ENCODE data around the gene GPR33. TPM values are rescaled to one million over a fixed set of nuclear protein-coding genes. Genes with fewer than 3 reads are reported as not detected.

The GPR33 gene
- total and polyA plus RNA-seq, 2 of the 8 experiments (the other 6 are each of a cell fraction or from before 2014, with no cell fraction given): not detected

DNA sequence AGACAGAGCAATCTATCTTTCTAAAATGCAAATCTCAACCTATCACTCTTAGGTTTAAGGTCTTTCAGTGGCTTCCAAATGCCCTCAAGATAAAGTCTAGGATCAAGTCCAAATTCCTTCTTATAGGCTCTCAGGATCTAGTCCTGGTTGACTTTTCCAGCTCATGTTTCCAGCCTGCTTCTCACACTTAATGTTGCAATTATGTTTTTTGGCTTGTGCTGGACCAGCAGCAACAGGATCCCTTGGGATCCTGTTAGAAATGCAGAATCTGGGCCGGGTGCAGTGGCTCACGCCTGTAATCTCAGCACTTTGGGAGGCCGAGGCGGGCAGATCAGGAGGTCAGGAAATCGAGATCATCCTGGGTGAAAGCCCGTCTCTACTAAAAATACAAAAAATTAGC is 10.6 kb downstream of the GPR33 start:
- Histone ChIP-seq H3K56ac (replicated peaks; ENCODE audit: insufficient read length, low read depth, low read length) (no peak overlapping the region), H3K9me3 (ENCODE audit: insufficient read depth in 2 of 2, low read depth in 1 of 2, low read length in 1 of 2) (no peaks in the 10 kb centered on the region), H2BK20ac (ENCODE audit: low read length) (no peak overlapping the region), H3K23ac (ENCODE audit: insufficient read length) (no peak overlapping the region), H3K79me2 (ENCODE audit: control insufficient read depth in 1 of 2, insufficient read depth in 2 of 2, low read length in 2 of 2) (no peaks in the 10 kb centered on the region), H3K4me3 (ENCODE audit: extremely low read depth in 1 of 4, insufficient read depth in 2 of 4, low read depth in 3 of 4, low read length in 4 of 4) (no peak overlapping the region), H3K4me1 (replicated peaks in 1 of 4; ENCODE audit: control insufficient read depth in 3 of 4, insufficient read depth in 4 of 4, low read length in 3 of 4) (no peaks in the 10 kb centered on the region), H2BK15ac (ENCODE audit: low read length) (no peak overlapping the region), H3K18ac (ENCODE audit: extremely low read depth, low read length) (no peak overlapping the region), H4K91ac (replicated peaks; ENCODE audit: insufficient read length, low read length) (no peak overlapping the region), H4K8ac (ENCODE audit: extremely low read depth, insufficient read depth, low read length) (no peak overlapping the region), H2BK12ac (ENCODE audit: low read depth, low read length) (no peak overlapping the region), H3K4ac (replicated peaks; ENCODE audit: insufficient read length, low read depth, low read length) (no peak overlapping the region), H2AFZ (ENCODE audit: low read length) (no peak overlapping the region), H3K36me3 (ENCODE audit: control insufficient read depth in 2 of 4, insufficient read depth in 4 of 4, low read length in 3 of 4) (no peaks in the 10 kb centered on the region), H2BK120ac (replicated peaks; ENCODE audit: low read depth, low read length) (no peak overlapping the region), H3K9ac (replicated peaks in 1 of 4; ENCODE audit: extremely low read depth in 1 of 4, low read depth in 3 of 4, low read length in 3 of 4) (no peak overlapping the region), H4K5ac (ENCODE audit: insufficient read length, low read depth, low read length) (no peak overlapping the region), H3K23me2 (ENCODE audit: low read depth, low read length) (no peaks in the 10 kb centered on the region), H4K20me1 (replicated peaks in 1 of 2; ENCODE audit: control insufficient read depth in 1 of 2, insufficient read depth in 2 of 2, low read length in 2 of 2) (no peaks in the 10 kb centered on the region), H3K4me2 (ENCODE audit: insufficient read depth in 1 of 2, low read depth in 2 of 2, low read length in 2 of 2) (no peak overlapping the region), H2BK5ac (ENCODE audit: low read depth, low read length) (no peak overlapping the region), H3K27ac (ENCODE audit: low read depth, low read length) (no peak overlapping the region), H2AK5ac (ENCODE audit: low read depth, low read length) (no peak overlapping the region), H3K27me3 (replicated peaks in 1 of 4; ENCODE audit: control insufficient read depth in 3 of 4, extremely low read depth in 1 of 4, insufficient read depth in 3 of 4, low read length in 3 of 4) (no peaks in the 10 kb centered on the region), H3K79me1 (ENCODE audit: low read depth, low read length) (no peaks in the 10 kb centered on the region), H3K14ac (ENCODE audit: insufficient read length) (no peak overlapping the region)
- ChIA-PET POLR2A (ENCODE audit: partially characterized antibody) (no interaction called here), CTCF (ENCODE audit: partially characterized antibody) (interaction anchor here (0.9 kb wide), 1 partner anchor 34 kb away, joined by 3 read pairs; no protein-coding TSS in a partner anchor)
- WGBS, 2 experiments (ENCODE audit: extremely low coverage in 1 of 2, insufficient coverage in 1 of 2, insufficient read length in 1 of 2, insufficient replicate concordance in 2 of 2, low coverage in 1 of 2, low lambda C conversion rate in 2 of 2, missing lambda C conversion rate in 1 of 2): 89% methylated on average over 6 of the region's 6 CpGs; no CpG with 5 or more reads in 1 of the 2 experiments
- no peak for FAIRE-seq
- no peak for DNase-seq (ENCODE audit: low read depth in 1 of 2, low spot score in 2 of 2)
- TF ChIP-seq TEAD4 (IDR thresholded peaks at IDR 0.05; ENCODE audit: low read depth, low read length): no peak
- TF ChIP-seq POLR2A (IDR thresholded peaks at IDR 0.05; ENCODE audit: control extremely low read depth in 1 of 2, low read depth in 2 of 2, low read length in 2 of 2): no peak
- no peak for TF ChIP-seq SIN3A (conservative IDR thresholded peaks at IDR 0.05 in 1 of 2, IDR thresholded peaks at IDR 0.05 in 1 of 2; ENCODE audit: low read depth in 1 of 2, low read length in 2 of 2)
- TF ChIP-seq, protein P1, sequence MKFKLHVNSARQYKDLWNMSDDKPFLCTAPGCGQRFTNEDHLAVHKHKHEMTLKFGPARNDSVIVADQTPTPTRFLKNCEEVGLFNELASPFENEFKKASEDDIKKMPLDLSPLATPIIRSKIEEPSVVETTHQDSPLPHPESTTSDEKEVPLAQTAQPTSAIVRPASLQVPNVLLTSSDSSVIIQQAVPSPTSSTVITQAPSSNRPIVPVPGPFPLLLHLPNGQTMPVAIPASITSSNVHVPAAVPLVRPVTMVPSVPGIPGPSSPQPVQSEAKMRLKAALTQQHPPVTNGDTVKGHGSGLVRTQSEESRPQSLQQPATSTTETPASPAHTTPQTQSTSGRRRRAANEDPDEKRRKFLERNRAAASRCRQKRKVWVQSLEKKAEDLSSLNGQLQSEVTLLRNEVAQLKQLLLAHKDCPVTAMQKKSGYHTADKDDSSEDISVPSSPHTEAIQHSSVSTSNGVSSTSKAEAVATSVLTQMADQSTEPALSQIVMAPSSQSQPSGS (IDR thresholded peaks at IDR 0.05; ENCODE audit: low read length): no peak
- TF ChIP-seq, protein P2, sequence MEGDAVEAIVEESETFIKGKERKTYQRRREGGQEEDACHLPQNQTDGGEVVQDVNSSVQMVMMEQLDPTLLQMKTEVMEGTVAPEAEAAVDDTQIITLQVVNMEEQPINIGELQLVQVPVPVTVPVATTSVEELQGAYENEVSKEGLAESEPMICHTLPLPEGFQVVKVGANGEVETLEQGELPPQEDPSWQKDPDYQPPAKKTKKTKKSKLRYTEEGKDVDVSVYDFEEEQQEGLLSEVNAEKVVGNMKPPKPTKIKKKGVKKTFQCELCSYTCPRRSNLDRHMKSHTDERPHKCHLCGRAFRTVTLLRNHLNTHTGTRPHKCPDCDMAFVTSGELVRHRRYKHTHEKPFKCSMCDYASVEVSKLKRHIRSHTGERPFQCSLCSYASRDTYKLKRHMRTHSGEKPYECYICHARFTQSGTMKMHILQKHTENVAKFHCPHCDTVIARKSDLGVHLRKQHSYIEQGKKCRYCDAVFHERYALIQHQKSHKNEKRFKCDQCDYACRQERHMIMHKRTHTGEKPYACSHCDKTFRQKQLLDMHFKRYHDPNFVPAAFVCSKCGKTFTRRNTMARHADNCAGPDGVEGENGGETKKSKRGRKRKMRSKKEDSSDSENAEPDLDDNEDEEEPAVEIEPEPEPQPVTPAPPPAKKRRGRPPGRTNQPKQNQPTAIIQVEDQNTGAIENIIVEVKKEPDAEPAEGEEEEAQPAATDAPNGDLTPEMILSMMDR (IDR thresholded peaks at IDR 0.05; ENCODE audit: control extremely low read depth in 1 of 3, insufficient read depth in 1 of 3, low read depth in 1 of 3, low read length in 3 of 3): no peak
- TF ChIP-seq SIX5 (IDR thresholded peaks at IDR 0.05; ENCODE audit: low read depth, low read length): no peak
- no peak for TF ChIP-seq YY1 (IDR thresholded peaks at IDR 0.05; ENCODE audit: low read depth, low read length)
- TF ChIP-seq, protein P3, sequence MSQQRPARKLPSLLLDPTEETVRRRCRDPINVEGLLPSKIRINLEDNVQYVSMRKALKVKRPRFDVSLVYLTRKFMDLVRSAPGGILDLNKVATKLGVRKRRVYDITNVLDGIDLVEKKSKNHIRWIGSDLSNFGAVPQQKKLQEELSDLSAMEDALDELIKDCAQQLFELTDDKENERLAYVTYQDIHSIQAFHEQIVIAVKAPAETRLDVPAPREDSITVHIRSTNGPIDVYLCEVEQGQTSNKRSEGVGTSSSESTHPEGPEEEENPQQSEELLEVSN (IDR thresholded peaks at IDR 0.05): no peak

Measured in H1 (cell line).